Hematopoietic multipotent progenitor cell treated with erythropoietin and hydrocortisone succinate and interleukin-3 and kit ligand, for 17 days (in vitro differentiated cells): ENCODE data around the gene RAB11A.

ENCODE experiments used
- DNase-seq: peaks from one replicate; pipeline ENCODE4 v3.0.0-alpha.2; 2015; ENCODE audit warnings: low spot score

Gene RAB11A

GRCh38 chr15:65887565-65887964 lies 18.3 kb downstream of the RAB11A start:
- no peak for DNase-seq

DNA sequence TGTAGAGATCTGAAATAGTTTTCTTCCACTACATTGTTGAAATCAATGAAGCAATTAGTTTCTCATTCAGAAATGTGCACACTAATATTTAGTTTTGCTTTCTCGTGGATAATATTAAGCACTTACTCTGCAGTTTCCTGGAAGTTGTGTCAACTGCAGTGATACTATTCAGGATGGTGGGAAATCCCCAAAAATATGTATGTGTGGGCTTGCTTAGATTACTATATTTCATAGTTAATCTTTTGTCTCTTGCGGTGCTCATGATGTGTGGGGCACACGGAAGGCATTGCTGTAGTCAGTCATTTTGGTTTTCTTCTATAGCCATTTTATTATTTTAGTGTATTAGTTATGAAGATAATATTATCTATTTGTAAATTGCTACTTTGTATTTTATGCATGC lies 19.7 kb downstream of the RAB11A start:
- DNase-seq, result no peak

- no peak for DNase-seq
These were observed 23.8 kb downstream of the RAB11A start for GRCh38 chr15:65893060-65893459.

DNA sequence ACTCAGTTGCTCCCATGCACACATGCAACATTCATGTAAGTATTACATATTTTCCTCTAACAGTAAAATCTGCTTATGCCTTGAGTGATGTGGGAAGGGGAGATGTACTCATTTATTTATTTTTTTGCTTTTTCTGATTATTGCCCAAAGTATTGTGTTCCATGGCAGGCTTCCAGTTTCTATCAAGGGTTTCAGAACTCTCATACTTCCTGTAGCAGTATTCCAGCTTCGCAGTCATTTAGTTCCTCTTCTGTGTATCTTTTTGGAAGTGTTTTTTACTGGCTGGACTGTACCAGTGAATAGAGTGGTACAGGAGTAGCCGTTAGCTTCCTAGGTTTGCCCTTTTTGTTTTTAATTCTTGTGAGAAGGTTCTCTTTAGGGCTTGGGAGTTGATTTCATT lies 26.9 kb downstream of the RAB11A start:
- no peak for DNase-seq

DNA sequence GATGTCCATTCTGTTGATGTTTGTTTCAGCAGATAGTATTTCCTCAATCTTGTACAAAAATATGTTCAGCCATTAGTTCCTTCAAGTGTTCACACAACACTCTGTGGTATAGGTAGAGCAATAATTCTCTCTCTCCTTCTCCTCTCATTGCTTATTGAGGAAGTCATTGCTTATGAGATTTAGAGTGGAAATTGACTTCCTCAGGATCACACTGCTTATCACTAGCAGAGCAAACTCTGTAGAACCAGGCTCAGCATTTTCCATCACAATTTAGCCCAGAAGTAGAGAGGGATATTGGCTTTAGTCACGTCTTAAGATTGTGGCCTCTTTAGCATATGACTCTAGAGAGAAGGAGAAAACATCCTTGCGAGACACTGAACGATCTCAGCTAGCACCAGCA lies 31.2 kb downstream of the RAB11A start:
- DNase-seq, result no peak

- DNase-seq, result no peak
These were observed 32.0 kb downstream of the RAB11A start for GRCh38 chr15:65901336-65901735.

GRCh38 chr15:65901836-65902235 lies 32.5 kb downstream of the RAB11A start:
- DNase-seq, result no peak

GRCh38 chr15:65902373-65902772 lies 33.1 kb downstream of the RAB11A start:
- no peak for DNase-seq

DNA sequence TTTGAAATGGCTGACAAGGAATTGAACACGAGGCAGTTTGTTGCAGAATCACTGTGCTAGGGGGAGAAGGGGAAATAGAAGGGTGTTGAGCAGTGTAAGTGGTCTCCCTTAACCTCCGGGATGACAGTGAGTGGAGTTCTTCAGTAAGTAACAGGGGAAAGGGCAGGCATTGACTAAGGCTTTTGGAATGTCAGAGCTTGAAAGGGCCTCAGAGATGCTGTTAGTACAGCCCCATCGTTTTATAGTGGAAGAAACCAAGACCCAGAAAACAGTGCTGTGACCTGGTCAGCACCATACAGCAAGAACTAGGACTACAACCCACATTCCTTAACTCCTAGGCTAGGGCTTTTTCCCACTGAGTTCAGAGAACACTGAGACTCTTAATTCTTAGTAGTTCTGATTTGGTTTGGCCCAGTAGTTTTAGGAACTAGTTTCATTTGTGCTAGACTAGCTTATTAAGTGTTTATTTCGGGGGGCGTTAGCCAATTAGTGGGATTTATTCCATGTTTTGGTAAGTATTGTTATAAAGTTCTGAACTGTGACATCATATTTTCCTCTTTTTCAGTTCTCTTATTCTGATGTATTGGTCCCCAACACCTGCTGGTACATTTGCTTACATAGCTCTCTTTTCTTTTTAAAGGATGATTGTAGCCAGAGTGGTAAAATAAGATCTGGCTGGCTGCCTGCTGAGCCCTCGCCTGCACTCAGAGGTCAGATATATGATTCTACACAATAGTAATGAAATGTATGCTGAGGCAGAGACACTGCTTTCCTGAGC lies 34.2 kb downstream of the RAB11A start:
- DNase-seq, result no peak

DNA sequence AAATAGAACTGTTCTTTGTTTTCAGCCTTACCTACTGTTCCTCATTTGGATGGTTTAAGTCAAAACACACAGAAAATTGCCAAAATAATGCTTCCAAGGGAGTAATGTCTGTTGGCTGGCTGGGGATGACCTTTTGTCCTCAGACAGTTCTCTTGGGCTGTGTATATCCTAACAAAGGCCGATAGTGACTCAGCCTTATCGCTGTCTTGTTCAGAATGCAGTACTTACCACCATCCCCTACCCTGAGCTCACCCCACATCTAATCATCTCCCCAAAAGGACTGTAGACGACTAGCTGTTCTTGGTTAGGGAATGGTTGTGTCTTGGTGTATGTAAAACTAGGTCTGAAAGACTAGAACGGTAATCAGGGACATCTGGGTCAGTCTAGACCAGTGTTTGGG lies 35.0 kb downstream of the RAB11A start:
- DNase-seq, result no peak

DNA sequence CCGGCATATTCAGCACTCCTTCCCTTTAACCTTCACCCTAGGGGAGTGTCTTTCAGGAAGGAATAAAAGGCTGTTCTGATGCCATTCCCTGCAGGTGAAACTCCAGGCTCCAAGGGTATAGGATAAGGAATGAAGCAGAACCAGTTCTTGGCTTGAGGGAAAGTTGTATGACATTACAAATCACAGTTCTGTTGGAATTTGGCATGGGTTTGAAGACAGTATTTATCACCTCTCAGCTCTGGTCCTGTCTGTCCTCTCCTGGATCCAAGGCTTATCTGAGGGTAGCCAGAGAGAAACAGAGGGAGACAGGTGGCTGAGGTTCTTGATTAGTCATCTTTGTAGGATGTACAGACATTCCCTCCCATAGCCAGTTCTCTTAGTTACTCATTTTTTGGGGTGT lies 37.1 kb downstream of the RAB11A start:
- DNase-seq, result no peak

- DNase-seq, result no peak
These were observed 38.4 kb downstream of the RAB11A start for GRCh38 chr15:65907661-65908060.

DNA sequence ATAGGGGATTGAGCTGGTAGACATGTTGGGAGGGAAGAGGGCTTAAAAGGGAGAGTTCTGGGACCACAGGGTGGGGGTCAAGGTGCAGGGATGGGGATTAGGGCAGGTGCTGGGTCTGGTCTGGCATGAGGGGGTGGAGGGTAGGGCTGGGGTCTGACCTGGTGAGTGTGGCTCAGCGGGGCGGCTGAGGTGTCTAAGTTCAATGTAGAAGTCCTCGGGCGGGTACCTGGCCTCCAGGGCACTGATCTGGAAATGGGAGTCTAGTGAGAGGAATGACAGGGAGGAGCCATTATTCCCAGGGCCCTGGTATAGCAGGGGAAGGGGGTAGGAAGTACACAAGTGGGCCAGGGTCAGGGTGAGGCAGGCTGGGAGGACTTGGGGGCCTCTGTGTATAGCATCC lies 39.6 kb downstream of the RAB11A start:
- DNase-seq, result no peak

DNA sequence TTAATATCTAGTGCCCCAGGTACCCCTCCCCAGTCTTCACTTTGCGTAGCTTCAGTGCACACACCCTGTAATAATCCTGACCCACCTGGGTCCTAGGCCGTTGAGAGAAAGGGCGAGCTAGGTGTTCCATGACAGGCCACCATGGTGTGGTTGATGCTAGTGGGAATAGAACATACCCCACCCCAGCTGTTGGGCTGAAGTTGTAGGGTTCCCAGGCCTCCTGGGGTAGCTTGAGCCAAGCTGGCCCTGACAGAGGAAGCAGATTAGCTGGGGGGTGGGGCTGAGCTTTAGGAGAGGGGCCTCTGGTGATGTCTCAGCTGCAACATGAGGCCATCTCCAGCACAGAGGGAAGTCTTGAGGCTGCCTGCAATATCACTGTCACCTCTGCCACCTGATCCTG lies 40.5 kb downstream of the RAB11A start:
- DNase-seq, result no peak

DNA sequence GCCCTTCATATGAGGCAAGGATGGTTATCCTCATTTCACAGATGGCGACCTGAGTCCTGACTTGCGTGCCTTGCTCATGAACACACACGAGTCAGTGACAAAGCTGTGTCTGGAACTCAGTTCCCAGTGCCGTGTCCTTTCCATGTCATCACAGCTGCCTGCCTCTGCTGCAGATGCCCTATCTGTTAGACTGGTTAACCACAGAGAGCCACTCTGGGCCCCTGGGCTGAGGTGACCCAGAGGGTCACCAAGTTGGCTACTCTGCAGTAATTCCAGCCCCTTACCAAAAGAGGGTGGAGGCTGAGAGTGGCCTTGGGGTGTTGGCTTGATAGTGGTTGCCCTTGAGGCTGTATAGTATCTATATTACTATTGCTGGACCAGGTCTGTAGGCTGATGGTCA lies 41.0 kb downstream of the RAB11A start:
- DNase-seq, result no peak

- DNase-seq, result no peak
These were observed 42.9 kb downstream of the RAB11A start for GRCh38 chr15:65912235-65912634.

GRCh38 chr15:65913631-65914199 lies 44.4 kb downstream of the RAB11A start:
- DNase-seq, result no peak

DNA sequence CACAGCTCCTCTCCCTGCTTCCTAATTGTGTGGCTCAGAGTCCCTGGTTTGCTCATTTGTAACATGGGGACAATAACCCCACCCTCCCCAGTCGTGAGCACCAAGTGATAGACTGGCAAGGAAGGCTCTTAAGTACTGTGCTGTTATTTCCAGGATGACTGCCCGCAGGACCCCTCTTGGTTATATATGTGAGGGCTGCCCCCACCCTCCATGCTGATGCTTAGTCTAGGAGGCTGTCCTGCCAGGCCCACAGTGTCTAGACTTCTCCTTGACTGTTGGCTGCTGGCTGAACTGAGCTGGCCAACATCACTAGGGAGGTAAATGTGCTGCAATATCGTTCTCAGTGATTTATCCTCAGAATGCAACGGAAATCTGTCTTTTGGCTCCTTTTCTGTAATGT lies 45.1 kb downstream of the RAB11A start:
- no peak for DNase-seq

DNA sequence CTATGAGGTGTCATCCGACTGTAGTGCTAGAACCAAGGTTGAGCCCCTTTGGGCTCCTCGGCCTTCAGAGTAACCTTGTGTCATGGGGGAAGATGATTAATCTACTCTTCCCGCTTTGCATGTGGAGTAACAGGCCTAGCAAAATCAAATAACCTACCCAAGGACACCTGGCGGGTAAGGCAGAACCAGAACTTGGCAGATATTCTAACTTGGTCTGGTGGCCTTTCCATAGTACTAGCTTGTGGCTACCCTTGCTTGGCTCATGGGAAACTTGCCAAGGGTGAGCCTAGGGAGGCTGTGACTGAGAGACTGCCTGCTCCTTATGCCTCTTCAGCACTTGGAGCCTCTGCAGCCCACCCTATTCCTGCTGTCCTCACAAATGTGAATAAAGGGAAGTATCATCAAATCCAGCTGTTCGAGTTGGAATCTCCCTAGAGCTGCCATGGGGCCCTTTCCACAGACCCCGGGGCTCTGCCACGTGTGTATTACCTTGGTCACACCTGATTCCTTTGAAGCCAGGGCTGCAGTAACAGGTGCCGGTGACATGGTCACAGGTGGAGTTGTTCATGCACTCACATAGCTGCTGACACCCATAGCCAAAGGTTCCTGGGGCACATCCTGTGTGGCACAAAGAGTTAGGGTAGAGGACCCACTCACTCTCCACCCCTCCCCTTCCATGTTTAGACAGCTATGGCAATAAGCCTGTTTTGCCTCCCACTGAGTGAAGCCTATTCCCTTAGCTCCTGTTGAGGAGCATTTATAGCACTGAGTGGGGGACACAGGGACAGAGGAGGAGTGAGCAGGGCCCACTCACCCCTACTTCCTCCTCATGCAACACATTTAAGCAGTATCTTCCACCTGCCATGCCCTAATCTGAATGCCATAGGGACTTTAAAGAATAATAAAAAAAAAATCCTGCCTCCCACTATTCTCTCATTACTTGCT lies 46.0 kb downstream of the RAB11A start:
- DNase-seq, result no peak

DNA sequence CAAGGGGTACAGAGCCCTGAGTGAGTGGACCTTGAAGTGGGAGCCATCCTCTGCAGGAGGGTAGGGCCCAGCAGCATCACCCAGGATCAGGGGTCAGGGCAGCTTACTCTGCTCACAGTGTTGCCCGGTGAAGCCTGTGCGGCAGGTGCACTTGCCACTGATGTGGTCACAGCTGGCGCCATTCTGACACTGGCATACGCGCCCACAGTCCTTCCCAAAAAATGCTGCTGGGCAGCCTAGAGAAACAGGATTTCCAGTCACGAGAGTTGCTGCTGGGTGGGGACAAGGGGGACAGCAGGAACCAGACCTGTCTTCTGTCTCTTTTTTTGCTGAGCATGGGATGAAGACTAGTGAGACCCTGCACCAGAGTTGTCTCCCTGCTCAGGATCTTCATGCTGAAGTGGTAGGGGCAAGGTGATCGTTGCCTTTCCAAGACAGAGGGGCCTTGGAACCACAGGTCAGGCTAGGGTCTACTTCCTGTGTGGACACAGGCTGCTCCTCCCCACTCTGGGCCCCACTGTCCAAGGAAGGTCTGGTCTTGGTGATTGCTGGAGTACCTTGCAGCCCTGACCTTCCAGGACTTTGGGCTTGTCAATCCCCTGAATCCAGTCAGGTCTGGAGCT lies 46.9 kb downstream of the RAB11A start:
- DNase-seq, result no peak

GRCh38 chr15:65916664-65917406 lies 47.5 kb downstream of the RAB11A start:
- no peak for DNase-seq

GRCh38 chr15:65917407-65917756 lies 48.1 kb downstream of the RAB11A start:
- no peak for DNase-seq
